GM10847 (cell line): ENCODE results near the gene PARVG.

Experiments
- POLR2A ChIP-seq: IDR thresholded peaks from 2 replicates; pipeline ENCODE4 v1.6.1; 2011; ENCODE audit not compliant: insufficient read length; ENCODE audit errors: extremely low read depth

Gene PARVG

DNA sequence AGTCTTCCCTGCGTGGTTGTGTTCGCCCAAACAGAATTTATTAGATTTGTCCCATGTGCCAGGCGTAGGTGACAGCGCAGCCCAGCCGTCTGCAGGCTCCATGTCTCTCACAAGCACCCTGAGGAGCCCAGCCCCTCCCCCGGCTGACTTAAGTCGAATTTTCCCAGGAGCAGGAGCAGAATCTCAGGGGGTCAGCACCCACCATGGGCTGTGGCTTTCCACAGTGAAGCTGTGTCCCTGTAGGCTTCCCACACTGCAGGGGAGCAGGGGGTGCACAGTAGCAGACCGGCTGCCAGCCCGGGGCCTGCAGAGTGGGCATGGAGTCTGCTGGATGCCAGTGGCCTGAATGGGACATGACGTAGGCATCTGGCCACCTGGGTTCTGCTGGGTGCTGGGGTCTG, 16.0 kb downstream of the PARVG start:
- TF ChIP-seq POLR2A: no peak

DNA sequence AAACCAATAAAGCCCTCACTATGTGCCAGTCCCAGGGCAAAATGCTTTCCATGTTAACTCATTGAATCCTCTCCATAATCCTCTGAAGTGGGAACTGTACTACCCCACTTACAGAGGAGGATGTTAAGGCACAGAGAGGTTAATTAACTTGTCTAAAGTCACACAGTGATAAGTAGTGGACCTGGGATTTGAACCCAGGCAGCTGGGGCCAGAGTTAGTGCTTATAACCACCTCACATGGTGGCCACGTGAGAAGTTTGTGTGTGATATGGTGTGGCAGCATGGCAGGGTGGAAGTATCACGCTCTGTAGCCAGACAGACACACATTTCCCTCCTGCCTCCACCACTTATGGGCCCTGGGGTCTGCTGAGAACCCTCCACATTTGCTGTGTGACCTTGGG, 16.5 kb downstream of the PARVG start:
- TF ChIP-seq POLR2A: no peak

DNA sequence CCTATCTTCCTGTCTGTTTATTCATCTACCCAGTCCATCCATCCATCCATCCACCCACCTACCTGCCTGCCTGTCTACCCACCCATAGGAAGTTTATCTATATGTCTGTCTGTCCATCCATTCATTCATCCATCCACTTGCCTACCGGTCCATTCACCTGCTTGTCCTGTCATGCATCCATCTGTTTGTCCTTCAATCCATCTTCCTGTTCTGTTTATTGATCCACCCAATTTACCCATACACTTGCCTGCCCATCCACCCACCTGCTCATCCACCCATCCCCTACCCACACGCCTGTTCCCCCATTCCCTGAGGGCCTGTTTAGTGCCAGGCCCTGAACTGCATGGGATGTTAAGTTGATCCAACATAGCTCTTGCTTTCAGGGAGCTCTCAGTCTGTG, 18.4 kb downstream of the PARVG start:
- TF ChIP-seq POLR2A: no peak

DNA sequence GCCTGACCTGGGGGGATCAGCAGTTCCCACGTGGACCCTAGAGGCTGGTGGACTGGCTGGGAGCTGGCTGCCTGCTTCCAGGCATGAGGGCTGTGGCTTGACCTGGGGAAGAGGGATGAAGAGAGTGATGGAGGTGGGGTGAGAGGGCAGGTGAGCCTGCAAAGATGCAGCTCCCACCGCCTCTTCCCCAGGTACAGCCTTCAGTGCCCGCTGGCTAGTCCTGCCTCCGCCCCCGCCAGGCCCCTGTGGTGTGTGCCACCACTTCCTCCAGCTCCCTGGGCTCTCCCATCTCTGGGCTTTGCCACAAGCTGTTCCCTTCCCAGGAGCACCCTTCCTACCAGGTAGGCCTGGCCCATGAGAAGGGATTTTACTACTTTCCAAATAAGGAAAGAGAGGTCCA, 19.1 kb downstream of the PARVG start:
- TF ChIP-seq POLR2A: no peak

- no peak for TF ChIP-seq POLR2A
Observed at GRCh38 chr22:44200451-44200850, 19.7 kb downstream of the PARVG start.

DNA sequence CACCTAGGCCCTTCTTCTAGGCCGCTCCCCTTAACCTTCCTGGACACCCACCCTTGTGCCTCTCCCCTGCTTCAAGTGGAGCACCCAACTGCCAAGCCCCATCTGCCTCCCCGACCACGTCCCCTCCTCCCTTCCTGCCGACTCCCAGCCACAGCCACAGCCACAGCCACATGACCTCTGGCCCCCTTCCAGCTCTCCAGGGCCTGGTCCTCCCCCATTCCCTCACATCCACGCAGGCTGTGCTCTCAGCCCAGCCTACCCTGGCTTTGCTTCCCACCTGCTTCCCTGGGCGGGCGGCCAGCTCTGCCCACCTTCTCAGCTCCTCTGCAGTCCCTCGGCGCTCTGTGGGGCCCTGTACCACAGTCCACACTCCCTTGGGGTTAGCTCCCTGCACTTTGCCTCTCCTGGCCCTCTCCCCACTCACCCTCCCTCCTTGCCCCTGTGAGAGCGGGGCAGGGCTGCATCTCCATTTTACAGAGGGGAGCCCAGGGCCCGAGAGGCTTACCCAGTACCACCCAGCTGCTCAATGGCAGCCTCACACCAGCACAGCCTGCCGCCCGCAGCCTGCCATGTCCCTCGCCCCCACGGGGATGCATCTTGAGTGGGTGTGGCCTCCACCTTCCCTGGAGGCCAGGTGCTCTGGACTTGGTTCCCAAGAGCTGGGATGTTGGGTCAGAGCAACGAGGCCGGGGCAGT, 20.3 kb downstream of the PARVG start:
- no peak for TF ChIP-seq POLR2A

DNA sequence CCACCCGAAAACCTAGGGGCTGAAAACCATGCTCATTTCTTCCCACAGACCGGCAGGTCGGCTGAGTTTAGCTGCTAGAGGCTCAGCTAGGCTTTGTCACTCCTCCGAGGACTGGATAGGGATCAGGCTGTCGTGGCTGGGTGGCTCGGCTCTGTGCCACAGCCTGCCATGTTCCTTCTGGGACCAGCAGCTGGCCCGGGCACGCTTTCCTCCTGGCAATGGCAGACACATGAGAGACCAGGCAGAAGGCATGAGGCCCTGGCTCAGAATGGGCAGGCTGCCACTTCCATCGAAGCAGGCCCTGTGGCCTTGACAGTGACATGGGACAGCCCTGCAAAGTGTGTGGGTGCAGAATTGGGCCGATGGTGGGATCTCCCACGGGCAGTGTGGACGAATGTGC, 20.9 kb downstream of the PARVG start:
- no peak for TF ChIP-seq POLR2A

- TF ChIP-seq POLR2A: no peak
Observed at GRCh38 chr22:44202261-44202789, 21.6 kb downstream of the PARVG start.

DNA sequence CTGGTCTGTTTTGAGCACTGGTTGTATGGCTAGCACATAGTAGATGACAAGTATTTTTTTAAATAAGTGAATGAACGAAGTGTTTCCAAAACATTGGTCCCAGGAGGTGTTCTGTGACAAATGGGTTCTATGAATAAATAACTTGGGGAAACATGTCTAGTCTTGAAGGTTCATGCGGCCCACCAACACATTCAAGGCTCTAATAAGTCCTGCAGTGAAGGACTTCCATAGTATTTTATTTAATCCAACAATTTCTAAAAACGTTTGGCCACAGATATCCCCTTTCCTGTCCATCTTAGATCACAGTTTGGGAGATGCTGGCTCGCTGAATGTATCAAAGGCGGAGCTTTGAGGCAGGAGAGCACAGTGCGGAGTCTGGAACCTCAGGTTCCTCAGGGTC, 22.5 kb downstream of the PARVG start:
- no peak for TF ChIP-seq POLR2A

- TF ChIP-seq POLR2A: no peak
Observed at GRCh38 chr22:44204739-44205515, 24.2 kb downstream of the PARVG start.

DNA sequence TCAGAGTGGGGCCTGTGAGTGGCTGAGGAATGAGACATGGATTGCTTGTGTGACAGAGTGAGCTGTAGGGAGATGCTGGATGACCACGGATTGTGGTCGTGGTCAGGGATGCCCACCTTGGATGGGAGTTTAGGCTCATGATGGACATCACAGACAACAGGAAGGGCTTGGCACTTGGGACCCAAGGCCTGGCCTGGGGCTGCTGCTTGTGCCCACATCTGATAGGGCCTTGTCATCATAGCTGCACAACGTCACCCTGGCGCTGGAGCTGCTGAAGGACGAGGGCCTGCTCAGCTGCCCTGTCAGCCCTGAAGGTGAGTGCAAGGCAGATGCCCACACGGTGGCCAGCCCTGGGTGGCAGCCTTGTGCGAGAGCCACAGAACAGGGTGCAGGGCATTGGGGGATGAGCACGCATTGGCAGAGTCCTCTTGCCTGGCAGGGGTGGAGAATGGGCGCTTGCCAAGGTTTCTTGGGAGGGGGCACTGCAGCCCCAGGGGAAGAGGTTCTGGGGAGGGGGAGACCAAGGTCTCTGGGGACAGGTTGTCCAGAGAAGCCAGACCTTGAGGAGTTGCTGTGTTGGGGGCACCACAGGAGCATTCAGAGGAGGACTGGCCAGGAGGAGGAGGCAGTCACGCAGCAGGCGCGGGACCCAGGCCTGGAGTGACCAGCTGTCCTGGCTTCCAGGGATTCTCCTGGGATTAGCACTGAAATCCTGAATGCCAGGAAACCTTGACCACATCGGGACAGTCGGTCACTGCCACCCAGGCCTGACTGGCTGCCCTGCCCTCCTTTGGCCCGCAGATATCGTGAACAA, 25.0 kb downstream of the PARVG start:
- TF ChIP-seq POLR2A: no peak

DNA sequence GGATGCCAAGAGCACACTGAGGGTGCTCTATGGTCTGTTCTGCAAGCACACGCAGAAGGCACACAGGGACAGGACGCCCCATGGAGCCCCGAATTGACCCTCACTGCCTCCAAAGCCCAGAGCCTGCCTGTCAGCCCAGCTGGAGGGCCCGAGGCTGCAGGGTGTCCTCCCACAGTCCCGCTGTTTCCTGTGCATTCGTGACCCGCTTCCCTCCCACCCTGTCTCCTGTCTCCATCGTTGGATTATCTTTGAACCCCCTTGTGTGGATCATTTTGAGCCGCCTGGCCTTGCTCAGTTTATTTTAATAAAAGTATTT, 25.6 kb downstream of the PARVG start:
- no peak for TF ChIP-seq POLR2A

- no peak for TF ChIP-seq POLR2A
Observed at GRCh38 chr22:44206696-44207095, 26.0 kb downstream of the PARVG start.

DNA sequence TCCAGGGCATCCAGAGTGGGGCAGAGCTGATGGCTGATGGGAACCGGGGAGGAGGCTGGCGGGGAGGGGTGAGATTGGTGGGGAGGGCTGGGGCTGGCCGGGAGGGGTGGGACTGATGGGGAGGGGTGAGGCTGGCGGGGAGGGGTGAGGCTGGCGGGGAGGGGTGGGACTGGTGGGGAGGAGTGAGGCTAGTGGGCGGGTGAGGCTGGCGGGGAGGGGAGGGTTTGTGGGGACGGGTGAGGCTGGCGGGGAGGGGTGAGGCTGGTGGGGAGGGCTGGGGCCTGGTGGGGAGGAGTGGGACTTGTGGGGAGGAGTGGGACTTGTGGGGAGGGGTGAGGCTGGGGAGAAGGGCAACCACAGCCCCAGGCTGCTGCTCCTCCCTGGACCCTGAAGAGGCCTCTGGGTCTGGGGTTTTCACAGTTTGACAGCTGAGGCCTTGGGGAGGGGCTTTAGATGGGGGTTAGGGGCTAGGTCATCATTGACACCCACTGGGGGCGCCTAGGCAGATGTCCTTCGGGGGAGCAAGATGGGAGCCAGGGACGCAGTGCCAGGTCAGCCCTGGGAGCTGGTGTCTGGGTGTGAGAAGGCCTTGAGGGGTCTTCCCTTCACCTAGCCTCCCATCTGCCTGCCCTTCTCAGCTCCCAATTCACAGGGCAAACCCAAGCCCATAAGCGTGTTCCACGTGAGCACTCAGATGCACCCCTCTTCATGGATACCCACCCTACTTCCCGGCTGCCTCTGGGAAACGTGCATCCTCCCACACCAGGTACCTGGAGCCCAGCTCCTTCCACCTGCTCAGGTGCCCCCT, 26.7 kb downstream of the PARVG start:
- TF ChIP-seq POLR2A: no peak

DNA sequence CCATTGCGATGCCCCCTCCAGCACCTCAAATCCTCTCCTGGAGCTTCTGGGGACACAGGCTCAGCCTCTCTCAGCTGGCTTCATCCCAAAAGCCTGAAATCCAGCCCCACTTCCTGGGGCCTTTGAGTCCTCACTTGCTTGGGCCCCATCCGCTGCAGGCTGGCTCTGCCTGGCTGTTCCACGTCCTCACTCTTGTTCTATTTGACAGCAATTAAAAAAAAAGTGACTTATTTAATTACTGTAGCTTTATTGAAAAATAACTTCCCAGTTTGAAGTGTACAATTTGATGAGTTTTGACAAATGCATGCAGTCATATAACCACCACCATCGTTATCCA, 27.2 kb downstream of the PARVG start:
- TF ChIP-seq POLR2A: no peak
